ENCODE results near the gene MRPS9.

GRCh38 chr2:105125428-105125827 lies 87.6 kb downstream of the MRPS9 start:
- TF ChIP-seq CTCF (IDR thresholded peaks at IDR 0.05) (no peak), EP300 (IDR thresholded peaks at IDR 0.05) (no peak)

Measured in stomach (tissue), 4 donors.